Raji (cell line): Measurements from ENCODE around the gene ANKRD42.

Experiments
- POLR2A ChIP-seq: IDR thresholded peaks from 2 replicates; pipeline ENCODE4 v1.6.1; 2011; ENCODE audit warnings: low read depth, low read length, control low read depth; ENCODE audit not compliant: insufficient read depth

The ANKRD42 gene

GRCh38 chr11:83193315-83194280, at the start of gene ANKRD42:
ANKRD42 (plus strand) TSS chr11:83193712; CDS start chr11:83194671, 959 bp downstream.
- peak; percentile 82 for TF ChIP-seq POLR2A

DNA sequence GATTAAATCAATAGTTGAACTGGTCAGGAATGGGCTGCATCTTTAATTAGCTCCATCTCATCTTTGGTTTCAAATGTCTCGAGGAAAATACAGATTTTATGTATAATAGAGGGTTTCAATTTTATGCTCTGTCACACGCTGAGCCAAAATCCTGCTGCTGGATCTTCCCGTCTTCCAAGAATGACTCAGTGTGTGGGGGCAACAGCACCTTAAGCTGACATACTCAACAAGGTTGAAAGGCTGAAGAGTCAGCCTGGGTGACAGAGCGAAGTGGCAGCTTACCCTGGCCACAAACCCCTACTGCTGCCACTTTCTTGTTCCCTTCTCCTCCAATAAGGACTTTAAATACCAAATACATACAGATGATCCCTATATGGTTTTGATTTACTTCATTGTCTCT, 45.6 kb upstream of the ANKRD42 start:
- no peak for TF ChIP-seq POLR2A

- TF ChIP-seq POLR2A: no peak
Observed at GRCh38 chr11:83150450-83150849, 43.1 kb upstream of the ANKRD42 start.

- TF ChIP-seq POLR2A: no peak
Observed at GRCh38 chr11:83151274-83151977, 42.1 kb upstream of the ANKRD42 start.

GRCh38 chr11:83152264-83152663, 41.2 kb upstream of the ANKRD42 start:
- TF ChIP-seq POLR2A: no peak

DNA sequence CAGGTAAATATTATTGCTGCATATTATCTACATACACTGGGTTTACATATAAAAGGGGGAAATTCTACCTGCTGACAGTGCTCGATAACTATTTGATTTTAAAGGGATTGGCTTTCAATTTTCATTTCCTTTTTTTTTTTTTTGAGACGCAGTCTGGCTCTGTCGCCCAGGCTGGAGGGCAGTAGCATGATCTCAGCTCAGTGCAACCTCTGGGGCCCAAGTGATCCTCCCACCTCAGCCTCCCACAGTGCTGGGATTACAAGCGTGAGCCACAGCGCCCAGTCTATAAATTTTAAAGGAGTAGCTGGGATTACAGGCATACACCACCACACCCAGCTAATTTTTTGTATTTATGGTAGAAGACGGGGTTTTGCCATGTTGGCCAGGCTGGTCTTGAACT, 39.7 kb upstream of the ANKRD42 start:
- no peak for TF ChIP-seq POLR2A

GRCh38 chr11:83156144-83156995, 37.1 kb upstream of the ANKRD42 start:
- no peak; the same call in 1 of the 2 replicates for TF ChIP-seq POLR2A

DNA sequence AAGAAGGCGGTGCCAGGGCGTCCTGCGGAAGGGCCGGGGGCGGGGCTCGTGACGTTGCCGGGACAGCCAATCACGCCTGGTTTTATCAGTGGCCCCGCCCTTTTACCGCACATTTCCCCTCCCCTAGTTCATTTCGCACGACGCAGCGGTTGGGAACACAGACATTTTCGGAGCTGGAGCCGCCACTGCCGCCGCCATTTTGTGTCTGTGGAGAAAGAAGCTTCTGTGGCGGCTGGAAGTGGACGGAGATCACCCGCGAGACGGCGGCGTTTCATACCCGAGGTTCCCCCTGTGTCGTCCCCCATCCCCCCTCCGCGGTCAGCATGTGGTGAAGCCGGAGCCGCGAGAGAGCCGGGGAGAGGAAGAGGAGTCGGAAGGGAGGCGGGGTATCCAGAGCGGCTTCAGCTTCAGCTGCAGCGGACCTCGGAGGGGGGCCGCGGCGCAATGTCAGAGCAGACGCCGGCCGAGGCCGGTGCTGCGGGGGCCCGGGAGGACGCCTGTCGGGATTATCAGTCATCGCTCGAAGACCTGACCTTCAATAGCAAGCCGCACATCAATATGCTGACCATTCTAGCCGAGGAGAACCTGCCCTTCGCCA, 36.4 kb upstream of the ANKRD42 start, which contains the start of gene PCF11:
Gene PCF11, plus strand, starts transcription at position 136 of the 598 bp plus-strand sequence. Its CDS starts 309 bp downstream, at position 445.
- TF ChIP-seq POLR2A: peak; percentile 93

- no peak; the same call in 1 of the 2 replicates for TF ChIP-seq POLR2A
Observed at GRCh38 chr11:83157594-83158356, 35.7 kb upstream of the ANKRD42 start.

DNA sequence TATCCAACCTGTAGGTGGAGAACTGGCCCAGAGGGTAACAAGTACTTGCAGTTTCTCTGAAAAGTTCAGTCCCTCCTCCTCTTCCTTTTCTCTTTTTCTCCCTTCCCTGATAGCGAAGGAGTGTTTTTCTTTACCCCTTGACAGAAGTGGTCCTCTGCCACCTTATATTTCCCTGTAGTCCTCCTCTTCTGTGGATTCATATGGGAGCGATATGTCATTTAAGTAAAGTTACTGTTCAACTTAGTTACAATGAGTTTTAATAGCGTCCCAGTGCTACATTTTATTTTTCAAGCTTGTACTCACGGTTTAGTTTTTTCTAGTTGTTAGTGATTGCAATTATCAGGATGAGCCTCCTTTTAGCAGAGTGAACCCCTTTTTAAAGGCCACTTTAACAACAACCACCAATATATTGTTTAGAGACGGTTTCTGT, 35.1 kb upstream of the ANKRD42 start:
- TF ChIP-seq POLR2A: no peak

DNA sequence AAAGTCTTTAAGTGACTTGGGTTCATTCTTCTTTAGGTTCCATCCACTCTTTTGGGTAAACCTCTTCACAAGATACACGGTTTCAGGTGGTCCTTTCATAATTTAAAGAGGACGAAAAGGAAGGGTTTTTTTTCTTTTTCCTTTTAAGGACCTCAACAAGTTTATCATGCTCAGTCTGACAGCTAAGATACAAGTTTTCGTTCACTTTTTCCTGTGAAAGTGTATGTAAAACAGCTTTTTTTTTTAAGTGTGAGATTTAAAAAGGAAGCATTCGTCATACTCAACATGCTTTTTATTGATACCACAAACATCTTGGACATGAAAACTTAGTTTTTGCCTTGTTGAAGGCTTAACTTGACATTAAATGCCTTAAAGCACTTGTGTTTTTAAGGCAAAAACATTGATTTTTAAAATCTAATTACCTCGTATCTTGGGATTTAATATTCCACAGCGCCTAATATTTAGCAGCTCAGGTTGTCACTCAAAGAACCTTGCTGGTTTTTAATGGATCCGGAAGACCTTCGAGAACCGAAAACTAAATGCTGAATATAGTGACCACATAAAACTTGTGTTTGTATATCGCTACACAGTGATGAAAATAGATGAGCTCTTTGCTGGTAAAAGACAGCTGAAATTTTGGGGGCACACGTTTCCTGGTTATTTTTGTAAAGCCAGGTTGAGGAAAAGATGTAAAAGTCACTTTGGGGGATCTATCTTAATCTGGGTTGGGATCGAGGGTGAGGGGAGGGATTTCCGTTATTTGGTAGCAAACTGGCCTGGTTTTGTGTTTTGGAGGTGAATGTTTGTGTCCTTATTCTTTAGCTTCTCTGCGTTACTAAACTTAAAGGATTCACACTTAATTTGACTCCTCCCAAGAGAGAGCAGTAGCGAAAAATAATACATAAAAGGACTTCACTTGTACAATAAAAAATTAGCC, 34.3 kb upstream of the ANKRD42 start:
- TF ChIP-seq POLR2A: no peak
